ENCODE measurements around the gene CYB561D2.

- TF ChIP-seq CTCF (IDR thresholded peaks at IDR 0.05; ENCODE audit: insufficient read depth, low read length, poor library complexity, severe bottlenecking) (no peak), EZH2phosphoT487 (conservative IDR thresholded peaks at IDR 0.05; ENCODE audit: low read length) (no peak)
These were observed 33.1 kb downstream of the CYB561D2 start for GRCh38 chr3:50383750-50384149.

Measured in SU-DHL-6 (cell line).